Activated T-helper 1 cell treated with Interleukin-2 at 50 U/mL for 16 hours (primary cell): ENCODE results near the gene ZNF254.
"Not testable (repeated sequence)": the region's sequence is repeated elsewhere in the genome, so short reads cannot be mapped to it uniquely, and the experiment has no call there.

Source experiments
- DNase-seq: peaks from one replicate; pipeline ENCODE4 v3.0.0-alpha.2; 2020; ENCODE audit warnings: low read depth

ZNF254 gene

GRCh38 chr19:24086974-24087595 lies at the start of gene ZNF254:
TSS of gene ZNF254 (plus strand) at chr19:24087187. CDS start at chr19:24087308, 121 bp downstream.
- DNase-seq = peak; percentile 48

GRCh38 chr19:24040621-24041020 lies 46.4 kb upstream of the ZNF254 start:
- DNase-seq = no peak

- not testable (repeated sequence) for DNase-seq
These were observed 45.7 kb upstream of the ZNF254 start for GRCh38 chr19:24041326-24041725.

- DNase-seq = no peak
These were observed 40.4 kb upstream of the ZNF254 start for GRCh38 chr19:24046550-24046949.

GRCh38 chr19:24048261-24048660 lies 38.7 kb upstream of the ZNF254 start:
- DNase-seq = no peak

GRCh38 chr19:24049537-24049936 lies 37.5 kb upstream of the ZNF254 start:
- no peak for DNase-seq

- no peak for DNase-seq
These were observed 35.5 kb upstream of the ZNF254 start for GRCh38 chr19:24051516-24051915.

- DNase-seq = no peak
These were observed 34.2 kb upstream of the ZNF254 start for GRCh38 chr19:24052811-24053210.

- no peak for DNase-seq
These were observed 33.4 kb upstream of the ZNF254 start for GRCh38 chr19:24053601-24054000.

GRCh38 chr19:24054044-24054935 lies 32.7 kb upstream of the ZNF254 start:
- no peak for DNase-seq

- no peak for DNase-seq
These were observed 31.4 kb upstream of the ZNF254 start for GRCh38 chr19:24055548-24055947.

GRCh38 chr19:24057144-24057543 lies 29.8 kb upstream of the ZNF254 start:
- DNase-seq = no peak

GRCh38 chr19:24059563-24060295 lies 27.3 kb upstream of the ZNF254 start:
- DNase-seq = no peak

GRCh38 chr19:24060687-24061356 lies 26.2 kb upstream of the ZNF254 start:
- DNase-seq = no peak

- DNase-seq = no peak
These were observed 24.8 kb upstream of the ZNF254 start for GRCh38 chr19:24062190-24062589.

GRCh38 chr19:24063295-24063694 lies 23.7 kb upstream of the ZNF254 start:
- DNase-seq = no peak

GRCh38 chr19:24064175-24064574 lies 22.8 kb upstream of the ZNF254 start:
- no peak for DNase-seq

- no peak for DNase-seq
These were observed 21.7 kb upstream of the ZNF254 start for GRCh38 chr19:24065243-24065642.

GRCh38 chr19:24065865-24066604 lies 21.0 kb upstream of the ZNF254 start:
- DNase-seq = no peak

- no peak for DNase-seq
These were observed 16.9 kb upstream of the ZNF254 start for GRCh38 chr19:24069905-24070657.

- DNase-seq = no peak
These were observed 15.9 kb upstream of the ZNF254 start for GRCh38 chr19:24071078-24071477.
